AG09309 (cell line): ENCODE results near the gene HP1BP3.
A peak's percentile ranks its signal among the peaks of the same experiment; 100 is the strongest.
"Not testable (repeated sequence)": the region's sequence is repeated elsewhere in the genome, so short reads cannot be mapped to it uniquely, and the experiment has no call there.

Experiments
- DNase-seq: peaks from one replicate; pipeline ENCODE4 v3.0.0-alpha.2; 2010; ENCODE audit warnings: low read depth
- H3K4me3 ChIP-seq: 2 replicates; pipeline ENCODE4 v1.5.1; 2011; ENCODE audit warnings: mild to moderate bottlenecking, low read depth, low read length, moderate library complexity; ENCODE audit not compliant: control insufficient read depth
- CTCF ChIP-seq: IDR thresholded peaks from 2 replicates; pipeline ENCODE4 v1.5.1; 2011; ENCODE audit warnings: mild to moderate bottlenecking, low read depth, low read length, inconsistent platforms; ENCODE audit not compliant: insufficient read depth, control insufficient read depth; ENCODE audit errors: missing control alignments

HP1BP3 gene

GRCh38 chr1:20719871-20720620, 67.1 kb downstream of the HP1BP3 start:
- no peak for TF ChIP-seq CTCF
- no peak for DNase-seq
- H3K4me3 ChIP-seq = no peak overlapping the region

- no peak for DNase-seq
- no peak overlapping the region for H3K4me3 ChIP-seq
- TF ChIP-seq CTCF = no peak
Measured at GRCh38 chr1:20719261-20719660, 67.8 kb downstream of the HP1BP3 start.

GRCh38 chr1:20718343-20718882, 68.7 kb downstream of the HP1BP3 start:
- H3K4me3 ChIP-seq = not testable (repeated sequence)

GRCh38 chr1:20717452-20718342, 69.4 kb downstream of the HP1BP3 start, which contains the start of gene KIF17:
Gene KIF17 (minus strand): TSS chr1:20718007. CDS start chr1:20717706, 301 bp downstream.
- peak within 1 kb of the TSS; percentile 24 for H3K4me3 ChIP-seq
- TF ChIP-seq CTCF = no peak
- DNase-seq = no peak

More at GRCh38 chr1:20718343-20718882, 68.7 kb downstream of the HP1BP3 start:
- DNase-seq = not testable (repeated sequence)

- H3K4me3 ChIP-seq = no peak overlapping the region
- TF ChIP-seq CTCF = no peak
- DNase-seq = no peak
Measured at GRCh38 chr1:20716232-20716631, 70.9 kb downstream of the HP1BP3 start.

GRCh38 chr1:20715406-20715805, 71.7 kb downstream of the HP1BP3 start:
- H3K4me3 ChIP-seq = no peak overlapping the region
- no peak for DNase-seq
- no peak for TF ChIP-seq CTCF
